Neural progenitor cell (in vitro differentiated cells): ENCODE measurements around the gene RERE.

Experiments
- EZH2 ChIP-seq: fragments of 200-600 bp; sonication (generic); IDR thresholded peaks from 2 replicates; pipeline ENCODE4 v1.6.1; 2017; ENCODE audit warnings: antibody characterized with exemption, mild to moderate bottlenecking, moderate library complexity
- EZH2phosphoT487 ChIP-seq: fragments of 200-600 bp; sonication (generic); IDR thresholded peaks from 2 replicates; pipeline ENCODE4 v1.6.1; 2017; ENCODE audit warnings: antibody characterized with exemption
- TF ChIP-seq, protein P1 (sequence below): fragments of 200-600 bp; sonication (generic); IDR thresholded peaks from 2 replicates; pipeline ENCODE4 v1.5.1; 2017; ENCODE audit warnings: antibody characterized with exemption, mild to moderate bottlenecking

DNA sequence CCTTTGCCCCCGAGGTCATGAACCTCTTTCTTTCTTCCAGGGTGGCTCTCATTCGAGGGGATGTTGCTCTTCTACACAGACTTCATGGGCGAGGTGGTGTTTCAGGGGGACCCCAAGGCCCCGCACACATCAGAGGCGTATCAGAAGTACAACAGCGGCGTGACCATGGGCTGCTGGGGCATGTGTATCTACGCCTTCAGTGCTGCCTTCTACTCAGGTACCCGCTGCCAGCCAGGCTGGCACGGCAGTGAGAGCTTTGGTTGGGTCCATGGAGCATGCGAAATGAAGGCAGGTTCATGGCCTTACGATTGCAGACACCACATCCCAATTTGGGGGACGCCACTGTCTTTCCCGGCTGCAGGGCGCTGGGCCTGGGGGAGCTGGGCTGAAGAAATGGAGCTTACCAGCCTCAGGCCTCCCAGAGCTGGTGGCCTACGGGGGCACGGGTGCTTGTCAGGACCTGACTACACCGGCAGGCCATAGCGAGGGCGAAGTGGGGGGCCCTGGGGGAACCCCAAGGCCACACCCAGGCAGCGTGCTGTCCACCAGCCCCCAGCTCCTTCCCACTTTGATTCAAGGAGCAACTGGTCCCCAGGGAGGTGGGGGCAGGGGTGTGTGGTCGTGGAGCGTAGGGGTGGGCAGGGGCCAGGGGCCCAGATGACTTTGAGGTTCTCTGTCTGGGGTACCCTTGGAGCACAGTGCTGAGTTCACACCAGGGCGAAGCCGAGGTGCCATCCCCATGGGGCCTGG is 479.5 kb downstream of the RERE start:
- TF ChIP-seq EZH2 = no peak
- TF ChIP-seq, protein P1, sequence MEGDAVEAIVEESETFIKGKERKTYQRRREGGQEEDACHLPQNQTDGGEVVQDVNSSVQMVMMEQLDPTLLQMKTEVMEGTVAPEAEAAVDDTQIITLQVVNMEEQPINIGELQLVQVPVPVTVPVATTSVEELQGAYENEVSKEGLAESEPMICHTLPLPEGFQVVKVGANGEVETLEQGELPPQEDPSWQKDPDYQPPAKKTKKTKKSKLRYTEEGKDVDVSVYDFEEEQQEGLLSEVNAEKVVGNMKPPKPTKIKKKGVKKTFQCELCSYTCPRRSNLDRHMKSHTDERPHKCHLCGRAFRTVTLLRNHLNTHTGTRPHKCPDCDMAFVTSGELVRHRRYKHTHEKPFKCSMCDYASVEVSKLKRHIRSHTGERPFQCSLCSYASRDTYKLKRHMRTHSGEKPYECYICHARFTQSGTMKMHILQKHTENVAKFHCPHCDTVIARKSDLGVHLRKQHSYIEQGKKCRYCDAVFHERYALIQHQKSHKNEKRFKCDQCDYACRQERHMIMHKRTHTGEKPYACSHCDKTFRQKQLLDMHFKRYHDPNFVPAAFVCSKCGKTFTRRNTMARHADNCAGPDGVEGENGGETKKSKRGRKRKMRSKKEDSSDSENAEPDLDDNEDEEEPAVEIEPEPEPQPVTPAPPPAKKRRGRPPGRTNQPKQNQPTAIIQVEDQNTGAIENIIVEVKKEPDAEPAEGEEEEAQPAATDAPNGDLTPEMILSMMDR = no peak
- TF ChIP-seq EZH2phosphoT487 = no peak
